Measurements from ENCODE around the gene SEMA4B. TPM values are rescaled to one million over a fixed set of nuclear protein-coding genes. Genes with fewer than 3 reads are reported as not detected.
"Not testable (repeated sequence)": the region's sequence is repeated elsewhere in the genome, so short reads cannot be mapped to it uniquely, and the experiment has no call there.

The SEMA4B gene
- total and polyA plus RNA-seq, 9 donors, result 2.1 to 9.6 (median 7.0) TPM

GRCh38 chr15:90262426-90262825 is 61.3 kb downstream of the SEMA4B start:
- H3K36me3 ChIP-seq (ENCODE audit: control insufficient read depth, insufficient read depth, low read length), result peaks cover 5% of the 10 kb centered on the region
- no peak for DNase-seq
- H3K4me1 ChIP-seq (ENCODE audit: control insufficient read depth, insufficient read depth, low read length), result peaks cover 15% of the 10 kb centered on the region
- 75% methylated on average over 2 of the region's 5 CpGs for WGBS (ENCODE audit: insufficient coverage)
- no peak overlapping the region for H3K4me3 ChIP-seq (ENCODE audit: low read length)
- H3K27ac ChIP-seq (ENCODE audit: low read length), result no peak overlapping the region
- no peaks in the 10 kb centered on the region for H3K9me3 ChIP-seq (replicated peaks; ENCODE audit: control insufficient read depth, low read depth, low read length)
- no peaks in the 10 kb centered on the region for H3K27me3 ChIP-seq (ENCODE audit: control insufficient read depth, insufficient read depth, low read length)

GRCh38 chr15:90264671-90265070 is 63.5 kb downstream of the SEMA4B start:
- Histone ChIP-seq H3K27me3 (ENCODE audit: control insufficient read depth, insufficient read depth, low read length) (no peaks in the 10 kb centered on the region), H3K4me1 (ENCODE audit: control insufficient read depth, insufficient read depth, low read length) (peaks cover 17% of the 10 kb centered on the region), H3K27ac (ENCODE audit: low read length) (peak overlapping the region; percentile 97), H3K4me3 (ENCODE audit: low read length) (peak overlapping the region; percentile 96), H3K36me3 (ENCODE audit: control insufficient read depth, insufficient read depth, low read length) (peaks cover 16% of the 10 kb centered on the region), H3K9me3 (replicated peaks; ENCODE audit: control insufficient read depth, low read depth, low read length) (no peaks in the 10 kb centered on the region)
- no peak for DNase-seq
- WGBS (ENCODE audit: insufficient coverage), result 46% methylated on average over 3 of the region's 4 CpGs

- DNase-seq, result peak; percentile 98
- Histone ChIP-seq H3K36me3 (ENCODE audit: control insufficient read depth, insufficient read depth, low read length) (peaks cover 23% of the 10 kb centered on the region), H3K9me3 (replicated peaks; ENCODE audit: control insufficient read depth, low read depth, low read length) (no peaks in the 10 kb centered on the region), H3K4me3 (ENCODE audit: low read length) (peak within 1 kb of the TSS; percentile 96), H3K27ac (ENCODE audit: low read length) (peak within 1 kb of the TSS; percentile 97), H3K4me1 (ENCODE audit: control insufficient read depth, insufficient read depth, low read length) (peaks cover 23% of the 10 kb centered on the region), H3K27me3 (ENCODE audit: control insufficient read depth, insufficient read depth, low read length) (no peaks in the 10 kb centered on the region)
- under 1% methylated on average over 58 of the region's 59 CpGs for WGBS (ENCODE audit: insufficient coverage)
These were observed 64.3 kb downstream of the SEMA4B start, which contains the start of gene NGRN for GRCh38 chr15:90265271-90266060. NGRN (plus strand) TSS chr15:90265672; CDS start chr15:90265713, 41 bp downstream.

GRCh38 chr15:90266061-90266431 is 64.9 kb downstream of the SEMA4B start:
- H3K4me1 ChIP-seq (ENCODE audit: control insufficient read depth, insufficient read depth, low read length), result peaks cover 27% of the 10 kb centered on the region

GRCh38 chr15:90266485-90266884 is 65.4 kb downstream of the SEMA4B start:
- peak overlapping the region; percentile 96 for H3K4me3 ChIP-seq (ENCODE audit: low read length)
- WGBS (ENCODE audit: insufficient coverage), result no CpG with 5 or more reads among the region's 15 CpGs
- H3K4me1 ChIP-seq (ENCODE audit: control insufficient read depth, insufficient read depth, low read length), result peaks cover 30% of the 10 kb centered on the region
- peaks cover 33% of the 10 kb centered on the region for H3K36me3 ChIP-seq (ENCODE audit: control insufficient read depth, insufficient read depth, low read length)
- peak overlapping the region; percentile 97 for H3K27ac ChIP-seq (ENCODE audit: low read length)
- H3K9me3 ChIP-seq (replicated peaks; ENCODE audit: control insufficient read depth, low read depth, low read length), result no peaks in the 10 kb centered on the region
- peak; percentile 32 for DNase-seq
- H3K27me3 ChIP-seq (ENCODE audit: control insufficient read depth, insufficient read depth, low read length), result no peaks in the 10 kb centered on the region

More at GRCh38 chr15:90266061-90266431, 64.9 kb downstream of the SEMA4B start:
- Histone ChIP-seq H3K4me3 (ENCODE audit: low read length) (peak overlapping the region; percentile 96), H3K27ac (ENCODE audit: low read length) (peak overlapping the region; percentile 97), H3K27me3 (ENCODE audit: control insufficient read depth, insufficient read depth, low read length) (no peaks in the 10 kb centered on the region), H3K9me3 (replicated peaks; ENCODE audit: control insufficient read depth, low read depth, low read length) (no peaks in the 10 kb centered on the region), H3K36me3 (ENCODE audit: control insufficient read depth, insufficient read depth, low read length) (peaks cover 29% of the 10 kb centered on the region)
- WGBS (ENCODE audit: insufficient coverage), result 0% methylated on average over 10 of the region's 16 CpGs
- no peak for DNase-seq

GRCh38 chr15:90268415-90268814 is 67.3 kb downstream of the SEMA4B start:
- no peak overlapping the region for H3K27ac ChIP-seq (ENCODE audit: low read length)
- H3K9me3 ChIP-seq (replicated peaks; ENCODE audit: control insufficient read depth, low read depth, low read length), result no peaks in the 10 kb centered on the region
- WGBS (ENCODE audit: insufficient coverage), result no CpG with 5 or more reads among the region's 1 CpG
- no peak for DNase-seq
- no peak overlapping the region for H3K4me3 ChIP-seq (ENCODE audit: low read length)
- no peaks in the 10 kb centered on the region for H3K27me3 ChIP-seq (ENCODE audit: control insufficient read depth, insufficient read depth, low read length)
- peaks cover 34% of the 10 kb centered on the region for H3K4me1 ChIP-seq (ENCODE audit: control insufficient read depth, insufficient read depth, low read length)
- H3K36me3 ChIP-seq (ENCODE audit: control insufficient read depth, insufficient read depth, low read length), result peaks cover 50% of the 10 kb centered on the region

GRCh38 chr15:90270502-90271150 is 69.5 kb downstream of the SEMA4B start:
- DNase-seq, result peak; percentile 30
- no peaks in the 10 kb centered on the region for H3K27me3 ChIP-seq (ENCODE audit: control insufficient read depth, insufficient read depth, low read length)
- 93% methylated on average over 5 of the region's 10 CpGs for WGBS (ENCODE audit: insufficient coverage)
- no peak overlapping the region for H3K4me3 ChIP-seq (ENCODE audit: low read length)
- H3K9me3 ChIP-seq (replicated peaks; ENCODE audit: control insufficient read depth, low read depth, low read length), result no peaks in the 10 kb centered on the region
- H3K27ac ChIP-seq (ENCODE audit: low read length), result peak overlapping the region; percentile 42
- peaks cover 29% of the 10 kb centered on the region for H3K4me1 ChIP-seq (ENCODE audit: control insufficient read depth, insufficient read depth, low read length)
- peaks cover 62% of the 10 kb centered on the region for H3K36me3 ChIP-seq (ENCODE audit: control insufficient read depth, insufficient read depth, low read length)

GRCh38 chr15:90271459-90272166 is 70.5 kb downstream of the SEMA4B start:
- peaks cover 27% of the 10 kb centered on the region for H3K4me1 ChIP-seq (ENCODE audit: control insufficient read depth, insufficient read depth, low read length)
- no peaks in the 10 kb centered on the region for H3K27me3 ChIP-seq (ENCODE audit: control insufficient read depth, insufficient read depth, low read length)
- DNase-seq, result no peak
- peaks cover 62% of the 10 kb centered on the region for H3K36me3 ChIP-seq (ENCODE audit: control insufficient read depth, insufficient read depth, low read length)
- no peaks in the 10 kb centered on the region for H3K9me3 ChIP-seq (replicated peaks; ENCODE audit: control insufficient read depth, low read depth, low read length)
- H3K27ac ChIP-seq (ENCODE audit: low read length), result no peak overlapping the region
- no peak overlapping the region for H3K4me3 ChIP-seq (ENCODE audit: low read length)
- 53% methylated on average over 5 of the region's 7 CpGs for WGBS (ENCODE audit: insufficient coverage)

- DNase-seq; H3K27me3 ChIP-seq (ENCODE audit: control insufficient read depth, insufficient read depth, low read length); H3K4me3 ChIP-seq (ENCODE audit: low read length); H3K9me3 ChIP-seq (replicated peaks; ENCODE audit: control insufficient read depth, low read depth, low read length); H3K4me1 ChIP-seq (ENCODE audit: control insufficient read depth, insufficient read depth, low read length); H3K27ac ChIP-seq (ENCODE audit: low read length): not testable (repeated sequence)
- H3K36me3 ChIP-seq (ENCODE audit: control insufficient read depth, insufficient read depth, low read length), result peaks cover 12% of the 10 kb centered on the region
- 100% methylated on average over 6 of the region's 12 CpGs for WGBS (ENCODE audit: insufficient coverage)
These were observed 77.3 kb downstream of the SEMA4B start for GRCh38 chr15:90278467-90278866.

Data from muscle of leg (tissue), 11 donors.